GM21423 (cell line): ENCODE data around the gene GPR31.

ENCODE experiments used
- ATAC-seq: cut with Tn5 transposase; IDR thresholded peaks from one replicate; pipeline ENCODE4 v1.9.1; 2021; ENCODE audit warnings: mild to moderate bottlenecking, moderate library complexity; ENCODE audit not compliant: unreplicated experiment

The GPR31 gene

GRCh38 chr6:167140589-167141474, 16.9 kb downstream of the GPR31 start:
- ATAC-seq: peak; percentile 45

- ATAC-seq: no peak
Observed at GRCh38 chr6:167139761-167140160, 18.0 kb downstream of the GPR31 start.

- no peak for ATAC-seq
Observed at GRCh38 chr6:167137881-167138280, 19.9 kb downstream of the GPR31 start.

- no peak for ATAC-seq
Observed at GRCh38 chr6:167137081-167137480, 20.7 kb downstream of the GPR31 start.

GRCh38 chr6:167136376-167136775, 21.4 kb downstream of the GPR31 start:
- ATAC-seq: no peak

- ATAC-seq: no peak
Observed at GRCh38 chr6:167134448-167135328, 23.1 kb downstream of the GPR31 start.

GRCh38 chr6:167130712-167131684, 26.8 kb downstream of the GPR31 start:
- ATAC-seq: no peak

- ATAC-seq: peak; percentile 40
Observed at GRCh38 chr6:167130008-167130677, 27.6 kb downstream of the GPR31 start.

- ATAC-seq: no peak
Observed at GRCh38 chr6:167129562-167129961, 28.2 kb downstream of the GPR31 start.

GRCh38 chr6:167129159-167129558, 28.6 kb downstream of the GPR31 start:
- ATAC-seq: no peak

GRCh38 chr6:167127785-167128531, 29.8 kb downstream of the GPR31 start:
- ATAC-seq: peak; percentile 54

- no peak for ATAC-seq
Observed at GRCh38 chr6:167125855-167126349, 31.9 kb downstream of the GPR31 start.

GRCh38 chr6:167125410-167125809, 32.4 kb downstream of the GPR31 start:
- no peak for ATAC-seq

GRCh38 chr6:167124753-167125152, 33.0 kb downstream of the GPR31 start:
- no peak for ATAC-seq

- peak; percentile 27 for ATAC-seq
Observed at GRCh38 chr6:167122827-167123657, 34.7 kb downstream of the GPR31 start, which contains the start of gene CCR6. Gene CCR6 (plus strand): TSS chr6:167123096. CDS start chr6:167136135, 13,039 bp downstream.

- no peak for ATAC-seq
Observed at GRCh38 chr6:167122041-167122826, 35.5 kb downstream of the GPR31 start.

- ATAC-seq: no peak
Observed at GRCh38 chr6:167121335-167121841, 36.4 kb downstream of the GPR31 start.
